Activated CD4-positive, alpha-beta T cell treated with anti-CD3 and anti-CD28 coated beads for 48 hours (primary cell): Measurements from ENCODE around the gene COX11.

Experiments used
- DNase-seq: peaks from one replicate; pipeline ENCODE4 v3.0.0-alpha.2; 2020

Gene COX11

DNA sequence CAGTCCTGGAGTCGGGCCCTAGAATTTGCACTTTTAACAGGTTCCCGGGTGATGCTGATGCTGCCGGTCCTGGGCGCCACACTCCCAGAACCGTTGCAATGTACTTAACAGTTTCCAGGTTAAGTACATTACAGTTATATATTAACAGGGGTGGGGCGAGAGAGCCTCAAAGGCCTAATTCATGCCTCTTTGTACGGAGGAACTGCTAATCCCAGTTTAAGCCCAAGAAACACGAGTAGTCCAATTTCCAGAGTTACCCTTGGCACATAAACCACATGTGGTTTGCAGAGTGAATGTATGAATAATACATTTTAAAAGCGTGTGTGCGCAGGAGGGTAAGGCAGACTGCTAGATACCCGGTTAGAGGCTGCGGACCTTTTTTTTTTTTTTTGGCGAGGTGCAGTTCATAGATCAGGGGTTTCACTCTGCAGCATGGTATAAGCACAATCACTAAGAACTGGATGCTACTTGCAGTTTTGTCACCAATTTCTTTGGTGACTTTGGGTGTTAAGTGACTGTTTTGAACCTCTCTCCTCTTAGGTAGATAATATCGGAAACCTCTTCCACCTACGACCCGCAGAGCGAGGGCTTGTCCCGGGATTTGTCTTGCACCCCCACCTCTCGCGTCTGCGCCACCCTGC, 713 bp downstream of the COX11 start:
- DNase-seq, result peak; percentile 35

DNA sequence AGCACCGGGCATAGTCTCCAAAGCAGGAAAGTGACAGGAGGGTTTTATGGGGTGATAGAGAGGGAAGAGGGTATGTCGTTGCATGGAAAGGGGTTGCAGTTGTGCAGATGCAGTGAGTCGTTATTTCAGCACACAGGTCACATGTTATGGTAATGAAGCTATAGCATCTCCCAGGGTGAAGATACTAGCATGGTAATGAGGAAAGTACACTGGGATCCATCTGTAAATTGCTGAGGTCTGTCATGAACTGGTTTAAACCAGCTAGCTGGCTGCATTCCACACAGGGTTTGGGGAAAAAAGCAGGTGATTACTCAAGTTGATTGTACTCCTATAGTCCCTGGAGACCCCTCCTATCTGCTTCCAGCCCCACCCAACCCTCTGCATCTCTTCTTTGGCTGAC, 11.7 kb downstream of the COX11 start:
- no peak for DNase-seq

DNA sequence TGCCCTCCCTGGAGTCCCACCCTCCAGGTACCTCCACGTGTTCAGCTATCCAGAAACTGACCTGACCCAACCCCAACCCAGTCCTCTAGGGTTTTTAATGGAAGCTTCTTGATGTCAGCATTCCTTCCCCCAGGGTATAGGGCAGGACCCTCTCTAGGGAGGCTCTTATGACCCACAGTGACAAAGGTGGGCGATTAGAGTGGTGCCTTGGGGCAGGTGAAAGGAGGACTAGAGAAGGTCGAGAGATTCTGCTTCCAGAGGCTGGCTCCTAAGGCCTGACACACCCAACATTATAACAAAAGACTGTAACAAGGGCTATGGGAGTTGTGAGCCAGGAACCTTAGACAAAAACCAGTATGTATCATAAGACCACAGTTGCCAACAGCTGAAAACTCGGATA, 17.2 kb downstream of the COX11 start:
- DNase-seq, result no peak

DNA sequence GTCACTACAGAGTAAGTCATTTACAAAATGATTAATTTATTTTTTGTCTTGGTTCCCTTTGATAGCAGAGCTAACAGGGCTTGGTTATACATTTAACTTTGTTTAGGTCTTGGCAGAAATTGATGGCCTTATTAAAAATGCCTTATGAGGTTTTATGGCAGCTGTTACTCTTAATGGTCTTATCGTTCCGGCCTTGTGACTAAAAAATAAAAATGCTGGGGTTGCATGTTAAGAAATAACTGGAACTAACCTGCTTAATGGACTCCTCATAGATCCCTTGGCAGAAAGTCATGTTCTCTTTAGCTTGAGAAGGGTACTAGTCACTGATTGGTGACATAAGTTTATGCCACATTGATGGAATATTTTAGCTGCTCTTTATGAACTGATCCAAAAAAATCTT, 18.3 kb downstream of the COX11 start:
- no peak for DNase-seq

DNA sequence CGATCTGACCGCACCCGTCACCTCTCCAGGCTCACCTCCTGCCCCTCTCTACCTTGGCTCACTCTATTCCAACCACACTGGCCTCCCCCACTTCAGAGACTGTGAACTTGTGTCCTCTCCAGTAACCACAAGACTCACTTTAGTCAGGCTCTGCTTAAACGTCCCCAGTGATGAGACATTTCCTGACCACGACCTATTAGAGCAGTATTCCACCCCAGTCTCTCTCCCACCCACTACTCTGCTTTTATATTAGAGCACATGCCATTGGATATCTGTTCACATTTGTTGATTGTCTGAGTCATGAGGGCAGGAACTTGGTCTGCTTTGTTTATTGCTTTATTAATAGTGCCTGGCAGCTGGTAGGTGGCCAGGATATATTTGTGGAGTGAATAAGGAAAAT, 20.1 kb downstream of the COX11 start:
- DNase-seq, result peak; percentile 5

DNA sequence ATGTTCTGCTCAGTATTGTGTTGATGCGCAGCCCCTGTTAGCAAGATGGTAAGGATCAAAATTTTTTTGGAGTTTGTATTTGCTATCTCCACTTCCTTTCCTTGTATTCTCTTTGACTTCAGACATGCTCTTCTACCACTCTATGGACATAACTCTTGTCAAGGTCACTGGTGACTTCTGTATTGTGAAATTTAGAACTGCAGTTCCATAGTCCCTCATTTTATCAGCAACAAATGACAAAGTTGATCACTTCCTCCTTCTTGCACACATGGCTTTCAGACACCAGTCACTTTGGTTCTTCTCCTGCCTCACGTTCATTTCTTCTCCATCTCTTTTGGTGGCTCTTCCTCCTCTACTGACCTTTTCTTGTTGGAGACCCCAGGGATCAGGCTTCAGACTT, 21.1 kb downstream of the COX11 start:
- no peak for DNase-seq

DNA sequence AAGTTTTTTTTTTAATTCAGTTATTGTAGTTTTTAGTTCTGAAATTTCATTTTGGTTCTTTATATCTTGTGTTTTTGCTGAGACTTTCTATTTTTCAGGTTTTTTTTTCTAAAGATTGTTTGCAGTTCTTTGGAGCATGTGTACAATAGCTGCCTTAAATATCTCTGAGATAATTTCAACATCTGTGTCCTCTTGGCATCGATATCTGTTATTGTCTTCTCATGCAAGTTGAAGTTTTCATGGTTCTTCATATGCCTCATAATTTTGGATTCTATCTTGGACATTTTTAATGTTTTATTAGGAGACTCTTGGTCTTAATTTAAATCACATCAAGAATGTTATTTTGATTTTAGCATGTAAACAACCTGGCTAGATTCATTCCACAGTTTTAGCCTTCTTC, 22.8 kb downstream of the COX11 start:
- DNase-seq, result no peak

DNA sequence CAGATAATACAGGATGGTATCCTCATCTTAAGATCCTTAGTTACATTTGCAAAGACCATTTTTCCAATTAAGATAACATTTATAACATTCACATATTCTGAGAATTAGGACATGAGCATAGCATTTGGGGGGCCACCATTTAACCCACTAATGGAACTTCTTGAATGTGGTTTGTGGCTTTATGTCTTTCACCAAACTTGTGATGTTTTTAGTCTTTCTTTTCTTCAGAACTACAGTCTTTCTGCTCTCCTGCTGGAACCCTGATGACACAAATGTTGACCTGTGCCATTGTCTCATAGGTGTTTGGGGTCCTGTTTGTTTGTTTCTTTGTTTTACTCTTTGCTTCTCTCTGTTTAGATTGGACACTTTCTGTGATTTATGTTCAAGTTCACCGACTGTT, 23.2 kb downstream of the COX11 start:
- DNase-seq, result no peak

DNA sequence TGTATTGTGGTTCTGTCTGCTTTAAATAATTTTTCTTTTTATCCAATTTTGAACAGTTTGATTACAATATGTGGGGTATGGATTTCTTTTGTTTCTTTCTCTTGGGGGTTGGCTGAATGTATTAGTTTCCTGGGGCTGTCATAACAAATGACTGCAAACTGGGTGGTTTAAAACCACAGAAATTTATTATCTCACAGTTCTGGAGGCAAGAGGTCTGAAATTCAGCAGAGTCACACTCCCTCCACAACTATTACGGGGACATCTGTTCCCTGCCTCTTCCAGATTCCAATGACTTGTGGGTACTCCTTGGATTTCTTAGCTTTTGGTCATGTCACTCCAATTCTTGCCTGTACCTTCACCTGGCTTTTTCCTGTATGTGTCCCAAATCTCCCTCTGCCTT, 23.7 kb downstream of the COX11 start:
- DNase-seq, result no peak

DNA sequence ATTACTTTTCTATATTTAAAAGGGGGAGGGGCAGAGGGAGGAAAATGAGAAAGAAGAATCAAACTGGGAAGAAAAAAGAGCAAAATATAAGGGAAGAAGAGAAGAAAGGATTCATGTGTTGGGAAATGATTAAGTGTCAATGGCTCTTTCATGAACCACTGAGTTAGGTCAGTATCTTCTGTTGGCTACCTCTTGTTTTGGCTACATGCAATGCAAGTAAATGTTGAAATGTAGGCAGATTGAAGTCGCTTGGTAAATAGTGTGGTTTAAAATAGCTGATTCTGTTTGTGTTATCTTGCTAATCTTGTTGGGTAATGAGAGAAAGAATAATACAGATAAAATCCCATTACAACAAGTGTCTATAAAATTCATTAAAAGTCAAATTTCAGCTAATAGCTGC, 27.2 kb downstream of the COX11 start:
- no peak for DNase-seq

DNA sequence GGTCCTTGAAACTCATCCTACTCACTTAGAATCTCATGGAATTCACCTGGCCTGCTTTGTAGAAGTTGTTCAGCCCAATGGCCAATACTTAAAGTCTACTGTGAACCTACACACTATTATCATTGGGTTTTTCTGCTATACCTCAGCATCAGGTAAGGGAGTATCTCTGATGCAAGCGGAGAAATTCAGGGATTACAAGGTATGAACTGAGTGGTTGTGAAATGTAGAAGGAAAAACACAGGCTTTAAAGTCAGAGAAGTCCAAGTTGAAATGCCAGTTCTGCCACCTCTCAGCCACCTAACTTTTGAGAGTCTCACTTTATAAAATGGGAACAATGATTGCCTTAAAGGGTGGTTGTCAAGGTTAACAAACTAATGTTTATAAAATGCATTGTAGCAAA, 31.0 kb downstream of the COX11 start:
- no peak for DNase-seq

DNA sequence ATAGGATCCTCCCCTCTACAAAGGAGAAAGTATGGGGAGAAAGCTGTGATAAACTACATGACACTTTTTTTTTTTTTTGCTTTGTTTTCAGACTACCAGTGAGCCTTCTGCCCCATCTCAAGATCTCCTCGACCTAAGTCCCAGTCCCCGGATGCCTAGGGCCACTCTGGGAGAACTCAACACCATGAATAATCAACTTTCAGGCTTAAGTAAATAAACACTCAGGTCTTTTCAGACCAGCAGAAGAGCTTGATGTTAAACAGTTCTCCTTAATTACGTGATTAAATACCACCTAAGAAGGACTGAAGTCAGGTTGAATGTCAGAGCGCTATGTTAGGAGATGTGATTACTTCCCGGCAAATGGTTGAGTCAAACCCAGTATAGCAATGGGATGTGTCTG, 31.4 kb downstream of the COX11 start:
- no peak for DNase-seq

DNA sequence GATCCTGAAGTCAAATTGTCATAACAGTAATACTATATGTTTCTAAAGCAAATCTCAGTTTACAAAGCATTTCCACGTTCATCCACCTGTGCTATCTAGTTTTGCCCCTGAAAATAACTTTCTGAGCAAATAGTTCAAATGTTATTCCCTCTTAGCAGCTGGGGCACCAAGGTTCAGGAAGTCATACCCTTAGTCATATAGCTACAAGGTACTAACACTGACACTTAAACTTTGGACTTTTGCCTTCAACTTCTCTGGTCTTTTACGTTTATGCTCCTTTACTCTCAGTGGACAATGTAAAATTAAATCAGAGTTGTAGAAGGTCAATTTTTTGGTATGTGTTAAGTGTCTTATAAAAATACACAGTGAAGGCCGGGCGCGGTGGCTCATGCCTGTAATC, 33.0 kb downstream of the COX11 start:
- DNase-seq, result no peak

DNA sequence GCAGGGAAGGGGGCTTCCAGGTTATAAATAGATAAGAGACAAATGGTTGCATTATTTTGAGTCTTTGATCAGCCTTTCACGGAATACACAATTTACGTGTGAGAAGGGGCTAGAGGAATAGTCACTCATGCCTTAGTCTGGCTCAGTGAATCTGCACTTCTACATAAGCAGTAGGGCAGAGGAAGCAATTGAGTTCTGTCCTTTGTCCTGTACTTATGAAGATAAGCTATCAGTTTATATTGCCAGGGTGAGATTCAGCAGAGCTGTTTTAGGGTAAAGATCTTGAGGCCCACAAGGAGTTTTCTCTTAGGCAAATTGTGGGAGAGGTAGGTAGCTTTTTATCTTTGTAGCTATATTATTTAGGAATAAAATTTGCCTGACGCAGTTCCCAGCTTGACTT, 34.5 kb downstream of the COX11 start:
- DNase-seq, result no peak

DNA sequence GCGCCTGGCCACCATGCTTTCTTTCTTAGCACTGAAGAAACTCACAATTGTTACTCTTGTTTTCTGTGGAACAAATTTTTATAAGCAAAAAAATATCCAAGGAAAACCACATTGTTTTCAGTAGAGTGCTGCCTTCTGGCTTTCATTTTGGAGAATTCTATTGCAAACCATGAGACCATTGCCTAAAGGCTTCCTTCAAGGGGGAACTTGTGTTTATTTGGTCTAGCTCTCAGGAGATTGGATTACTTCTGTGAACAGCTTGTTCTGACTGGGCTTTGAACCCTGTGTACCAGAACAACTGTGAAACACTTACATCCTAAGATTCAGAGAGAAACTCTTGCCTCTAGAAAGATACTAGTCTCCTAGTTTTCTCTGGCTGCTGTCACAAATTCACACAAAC, 35.7 kb downstream of the COX11 start:
- no peak for DNase-seq

DNA sequence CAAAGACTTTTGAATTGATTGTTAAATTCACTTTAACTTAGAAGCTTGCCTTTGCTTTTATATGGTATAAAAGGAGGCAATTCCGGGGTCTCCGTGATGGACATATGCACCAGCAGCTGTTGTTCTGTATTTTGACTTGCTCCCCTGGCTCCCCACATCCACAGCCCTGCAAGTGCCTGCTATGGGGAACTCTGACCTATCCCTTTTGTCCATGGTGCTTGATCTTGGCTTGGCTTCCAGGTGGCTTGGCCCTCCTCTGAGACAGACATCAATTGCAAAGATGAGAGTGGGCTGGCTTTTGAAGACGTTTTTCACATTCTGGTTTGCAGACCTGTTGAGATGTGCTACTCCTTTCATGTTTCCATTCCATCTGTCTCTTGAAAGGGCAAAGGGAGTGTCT, 40.9 kb downstream of the COX11 start:
- no peak for DNase-seq

DNA sequence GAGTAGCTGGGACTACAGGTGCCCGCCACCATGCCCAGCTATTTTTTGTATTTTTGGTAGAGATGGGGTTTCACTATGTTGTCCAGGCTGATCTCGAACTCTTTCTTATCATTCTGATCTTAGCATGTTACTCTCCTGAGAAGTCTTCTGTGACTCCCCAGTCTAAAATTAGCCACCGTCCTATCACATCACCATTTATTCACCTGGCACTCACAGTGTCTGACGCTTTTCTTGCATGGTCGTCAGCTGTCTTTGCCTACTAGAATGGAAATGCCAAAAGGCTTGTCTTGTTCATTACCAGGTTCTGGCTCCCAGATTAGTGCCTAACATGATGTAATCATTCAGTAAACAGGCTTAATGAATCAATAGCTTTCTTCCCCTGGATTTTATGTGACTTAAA, 44.0 kb downstream of the COX11 start:
- no peak for DNase-seq

DNA sequence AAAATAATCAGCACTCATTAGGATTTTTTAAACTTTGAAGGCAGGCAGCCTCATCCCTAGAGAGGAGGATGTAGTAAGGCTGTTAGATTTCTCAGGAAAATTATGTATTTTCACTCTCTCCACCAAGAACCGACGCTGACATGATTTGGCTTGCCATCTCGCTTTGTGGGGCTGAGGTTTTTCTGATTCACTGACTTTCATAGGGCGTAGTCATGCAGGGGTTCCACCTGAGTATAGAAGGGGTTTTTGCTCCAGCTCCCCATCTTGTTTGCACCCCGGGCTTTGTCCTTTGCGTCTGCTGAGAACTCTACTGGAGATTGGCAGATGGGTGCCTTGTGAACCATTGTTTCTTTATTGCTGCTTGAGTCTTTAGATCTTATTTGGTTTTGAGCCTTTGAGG, 47.6 kb downstream of the COX11 start:
- no peak for DNase-seq

DNA sequence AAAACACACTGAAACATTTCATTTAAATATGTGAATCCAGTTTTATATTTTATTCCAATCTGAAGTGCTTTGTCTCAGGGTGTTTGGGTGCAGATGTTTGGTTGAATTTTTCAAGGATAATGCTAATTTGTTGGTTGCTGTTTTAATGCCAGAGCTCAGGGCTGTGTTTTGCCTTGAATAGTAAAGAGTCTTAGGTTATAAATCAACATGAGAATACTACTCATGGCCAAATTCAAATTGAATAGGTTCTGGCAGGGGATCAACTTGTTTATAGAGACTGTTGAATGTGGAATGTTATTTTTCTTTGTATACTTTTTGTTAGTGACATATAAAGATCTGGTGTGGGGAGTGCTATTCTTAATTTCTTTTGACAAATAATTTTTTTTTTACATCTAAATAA, 49.0 kb downstream of the COX11 start:
- DNase-seq, result no peak

DNA sequence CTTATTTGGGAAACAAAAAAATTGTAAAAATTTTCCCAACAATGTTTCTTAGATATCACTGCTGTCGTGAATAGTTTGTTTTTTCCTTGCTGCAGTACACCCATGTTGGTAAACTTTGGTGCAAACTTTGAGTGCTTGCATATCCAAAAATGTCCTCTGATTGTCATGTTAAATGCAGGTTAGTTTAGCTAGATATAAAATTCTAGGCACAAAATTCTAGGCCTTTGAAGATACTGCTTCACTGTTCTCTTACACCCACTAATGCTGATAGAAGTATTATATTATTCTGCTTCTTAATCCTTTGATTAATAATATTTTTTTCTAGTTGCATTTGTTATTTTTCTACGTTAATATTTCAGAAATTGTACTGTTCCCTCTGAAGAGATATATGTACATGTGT, 51.7 kb downstream of the COX11 start:
- no peak for DNase-seq
